Breast epithelium (tissue), 3 donors: ENCODE measurements around the gene SS18.

Experiments
- POLR2A ChIP-seq: fragments of 450-650 bp; IDR thresholded peaks from one replicate; pipeline ENCODE4 v1.6.1; 2016; ENCODE audit warnings: antibody characterized with exemption, mild to moderate bottlenecking, moderate library complexity
- TF ChIP-seq, protein P1 (sequence below), 3 donors: fragments of 450-650 bp; IDR thresholded peaks; one replicate each; pipeline ENCODE4 v1.5.1; 2016 to 2017; ENCODE audit warnings: antibody characterized with exemption in 3 of 3, mild to moderate bottlenecking in 3 of 3, moderate library complexity in 3 of 3

DNA sequence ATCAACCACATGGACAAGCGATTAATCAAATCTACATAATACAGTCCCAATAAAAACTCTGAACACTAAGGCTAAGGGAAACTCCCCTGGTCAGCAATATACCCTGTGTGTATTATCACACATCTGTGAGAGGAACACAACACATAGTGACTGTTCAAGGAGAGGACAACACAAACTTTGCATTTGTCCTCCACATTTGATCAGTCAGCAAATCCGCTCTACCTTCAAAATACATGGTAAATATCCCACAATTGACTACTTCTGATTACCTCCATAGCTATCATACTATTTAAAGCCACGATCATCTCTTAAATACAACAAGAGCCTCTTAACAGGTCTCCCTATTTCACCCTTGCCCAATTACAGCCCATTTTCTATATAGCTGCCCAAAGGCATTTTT lies 45.6 kb downstream of the SS18 start:
- TF ChIP-seq, protein P1, sequence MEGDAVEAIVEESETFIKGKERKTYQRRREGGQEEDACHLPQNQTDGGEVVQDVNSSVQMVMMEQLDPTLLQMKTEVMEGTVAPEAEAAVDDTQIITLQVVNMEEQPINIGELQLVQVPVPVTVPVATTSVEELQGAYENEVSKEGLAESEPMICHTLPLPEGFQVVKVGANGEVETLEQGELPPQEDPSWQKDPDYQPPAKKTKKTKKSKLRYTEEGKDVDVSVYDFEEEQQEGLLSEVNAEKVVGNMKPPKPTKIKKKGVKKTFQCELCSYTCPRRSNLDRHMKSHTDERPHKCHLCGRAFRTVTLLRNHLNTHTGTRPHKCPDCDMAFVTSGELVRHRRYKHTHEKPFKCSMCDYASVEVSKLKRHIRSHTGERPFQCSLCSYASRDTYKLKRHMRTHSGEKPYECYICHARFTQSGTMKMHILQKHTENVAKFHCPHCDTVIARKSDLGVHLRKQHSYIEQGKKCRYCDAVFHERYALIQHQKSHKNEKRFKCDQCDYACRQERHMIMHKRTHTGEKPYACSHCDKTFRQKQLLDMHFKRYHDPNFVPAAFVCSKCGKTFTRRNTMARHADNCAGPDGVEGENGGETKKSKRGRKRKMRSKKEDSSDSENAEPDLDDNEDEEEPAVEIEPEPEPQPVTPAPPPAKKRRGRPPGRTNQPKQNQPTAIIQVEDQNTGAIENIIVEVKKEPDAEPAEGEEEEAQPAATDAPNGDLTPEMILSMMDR (IDR thresholded peaks at IDR 0.05), result no peak
- no peak for TF ChIP-seq POLR2A
